Measurements from ENCODE around the gene DDX56.

DNA sequence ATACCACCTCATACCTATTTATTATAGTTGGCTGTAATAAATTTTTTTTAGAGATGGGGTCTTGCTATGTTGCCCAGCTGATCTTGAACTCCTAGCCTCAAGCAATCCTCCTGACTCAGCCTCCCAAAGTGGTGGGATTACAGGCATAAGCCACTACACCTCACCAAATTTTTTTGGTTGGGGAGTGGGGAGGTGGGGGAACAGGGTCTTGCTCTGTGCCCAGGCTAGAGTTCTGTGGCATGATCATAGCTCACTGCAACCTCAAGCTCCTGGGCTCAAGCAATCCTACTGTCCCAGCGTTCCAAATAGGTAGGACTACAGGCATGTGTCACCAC is 28.8 kb upstream of the DDX56 start:
- TF ChIP-seq, protein P1, sequence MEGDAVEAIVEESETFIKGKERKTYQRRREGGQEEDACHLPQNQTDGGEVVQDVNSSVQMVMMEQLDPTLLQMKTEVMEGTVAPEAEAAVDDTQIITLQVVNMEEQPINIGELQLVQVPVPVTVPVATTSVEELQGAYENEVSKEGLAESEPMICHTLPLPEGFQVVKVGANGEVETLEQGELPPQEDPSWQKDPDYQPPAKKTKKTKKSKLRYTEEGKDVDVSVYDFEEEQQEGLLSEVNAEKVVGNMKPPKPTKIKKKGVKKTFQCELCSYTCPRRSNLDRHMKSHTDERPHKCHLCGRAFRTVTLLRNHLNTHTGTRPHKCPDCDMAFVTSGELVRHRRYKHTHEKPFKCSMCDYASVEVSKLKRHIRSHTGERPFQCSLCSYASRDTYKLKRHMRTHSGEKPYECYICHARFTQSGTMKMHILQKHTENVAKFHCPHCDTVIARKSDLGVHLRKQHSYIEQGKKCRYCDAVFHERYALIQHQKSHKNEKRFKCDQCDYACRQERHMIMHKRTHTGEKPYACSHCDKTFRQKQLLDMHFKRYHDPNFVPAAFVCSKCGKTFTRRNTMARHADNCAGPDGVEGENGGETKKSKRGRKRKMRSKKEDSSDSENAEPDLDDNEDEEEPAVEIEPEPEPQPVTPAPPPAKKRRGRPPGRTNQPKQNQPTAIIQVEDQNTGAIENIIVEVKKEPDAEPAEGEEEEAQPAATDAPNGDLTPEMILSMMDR (conservative IDR thresholded peaks at IDR 0.05; ENCODE audit: low read length), result no peak
- TF ChIP-seq EZH2phosphoT487 (IDR thresholded peaks at IDR 0.05; ENCODE audit: borderline replicate concordance), result no peak
